Suprapubic skin (tissue), 4 donors: ENCODE data around the gene LRRC8C. TPM values are rescaled to one million over a fixed set of nuclear protein-coding genes. Genes with fewer than 3 reads are reported as not detected.
"Not testable (repeated sequence)": the region's sequence is repeated elsewhere in the genome, so short reads cannot be mapped to it uniquely, and the experiment has no call there.

Source experiments
- DNase-seq, 2 donors: peaks; one replicate each; pipeline ENCODE4 v3.0.0-alpha.2; 2019; ENCODE audit warnings: low spot score in 2 of 2
- H3K27ac ChIP-seq: fragments of 200-600 bp; sonication (generic); one replicate; pipeline ENCODE4 v1.5.1; 2019
- H3K27me3 ChIP-seq: fragments of 200-600 bp; sonication (generic); one replicate; pipeline ENCODE4 v1.5.1; 2019
- H3K36me3 ChIP-seq: fragments of 200-600 bp; sonication (generic); one replicate; pipeline ENCODE4 v1.5.1; 2019
- H3K4me1 ChIP-seq: fragments of 200-600 bp; sonication (generic); one replicate; pipeline ENCODE4 v1.5.1; 2019
- H3K4me3 ChIP-seq: fragments of 200-600 bp; sonication (generic); one replicate; pipeline ENCODE4 v1.5.1; 2019; ENCODE audit warnings: mild to moderate bottlenecking
- H3K9me3 ChIP-seq: fragments of 200-600 bp; sonication (generic); one replicate; pipeline ENCODE4 v1.5.1; 2019
- CTCF ChIP-seq, 2 donors: fragments of 200-600 bp in 1 of 2; fragments of 450-650 bp in 1 of 2; sonication (generic) in 1 of 2; IDR thresholded peaks; one replicate each; pipeline ENCODE4 v1.5.1; 2016 to 2019; ENCODE audit warnings: antibody characterized with exemption in 2 of 2, mild to moderate bottlenecking in 1 of 2, moderate library complexity in 1 of 2
- EP300 ChIP-seq: sonication (generic); formaldehyde crosslinking; IDR thresholded peaks from one replicate; pipeline ENCODE4 v1.6.1; 2017; ENCODE audit warnings: antibody characterized with exemption
- POLR2A ChIP-seq, 2 donors: fragments of 450-650 bp; IDR thresholded peaks; one replicate each; pipeline ENCODE4 v1.6.1; 2017; ENCODE audit warnings: antibody characterized with exemption in 2 of 2, mild to moderate bottlenecking in 2 of 2, moderate library complexity in 2 of 2
- POLR2AphosphoS5 ChIP-seq, 3 donors: sonication (generic); formaldehyde crosslinking; IDR thresholded peaks; one replicate each; pipeline ENCODE4 v1.6.1; 2017; ENCODE audit warnings: antibody characterized with exemption in 3 of 3
- WGBS: methylation state at CpG from one replicate; pipeline ENCODE4 v1.1.5; 2018; 5-methylcytosine and 5-hydroxymethylcytosine counted together
- total RNA-seq, 4 donors: library from RNA; depleted of rRNA; stranded (reverse); fragments of >200 nt; gene quantifications; one replicate each; pipeline ENCODE4 v1.1.0, GENCODE V29; 2016

LRRC8C gene
- total RNA-seq, 4 donors from 2014 or later, result 6.2 to 10.4 (median 9.1) TPM

DNA sequence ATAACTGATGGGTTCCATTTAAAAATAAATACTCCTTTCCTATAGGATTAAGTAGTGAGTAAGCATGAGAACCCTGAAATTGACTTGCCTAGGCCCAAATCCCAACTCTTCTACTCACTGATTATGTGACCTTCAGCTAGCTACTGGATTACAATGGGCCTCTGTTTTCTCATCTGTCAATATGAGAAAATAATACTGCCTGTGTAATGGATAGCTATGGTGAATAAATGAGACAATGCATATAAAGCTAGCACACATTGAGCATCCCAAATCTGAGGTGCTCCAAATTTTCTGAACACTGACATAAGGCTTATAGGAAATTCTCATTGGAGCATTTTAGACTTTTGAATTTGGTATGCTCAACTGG, 5.3 kb upstream of the LRRC8C start:
- no peaks in the 10 kb centered on the region for H3K9me3 ChIP-seq

GRCh38 chr1:89629146-89629545, 3.8 kb upstream of the LRRC8C start:
- Histone ChIP-seq H3K27me3 (no peaks in the 10 kb centered on the region), H3K36me3 (no peaks in the 10 kb centered on the region), H3K4me1 (peaks cover 26% of the 10 kb centered on the region), H3K4me3 (no peak overlapping the region), H3K9me3 (no peaks in the 10 kb centered on the region), H3K27ac (no peak overlapping the region)
- DNase-seq, result no peak
- 51% methylated on average over 2 of the region's 2 CpGs for WGBS
- TF ChIP-seq POLR2AphosphoS5 (IDR thresholded peaks at IDR 0.05) (no peak), EP300 (no peak), POLR2A (IDR thresholded peaks at IDR 0.05) (no peak), CTCF (IDR thresholded peaks at IDR 0.05) (no peak)

More for the DNA sequence above, 5.3 kb upstream of the LRRC8C start:
- no peaks in the 10 kb centered on the region for H3K27me3 ChIP-seq
- peaks cover 21% of the 10 kb centered on the region for H3K4me1 ChIP-seq
- no peak for DNase-seq
- no peaks in the 10 kb centered on the region for H3K36me3 ChIP-seq
- no peak overlapping the region for H3K4me3 ChIP-seq
- no peak for TF ChIP-seq POLR2AphosphoS5 (IDR thresholded peaks at IDR 0.05)
- no peak for TF ChIP-seq EP300
- no peak for TF ChIP-seq POLR2A (IDR thresholded peaks at IDR 0.05)
- no peak for TF ChIP-seq CTCF (IDR thresholded peaks at IDR 0.05)
- H3K27ac ChIP-seq, result no peak overlapping the region

- not testable (repeated sequence) for H3K4me3 ChIP-seq, H3K36me3 ChIP-seq, H3K9me3 ChIP-seq, H3K27me3 ChIP-seq, DNase-seq
- WGBS, result 90% methylated on average over 2 of the region's 2 CpGs
- Histone ChIP-seq H3K27ac (peak overlapping the region; percentile 34), H3K4me1 (peaks cover 30% of the 10 kb centered on the region)
These were observed 3.3 kb upstream of the LRRC8C start for GRCh38 chr1:89629600-89629999.

- 98% methylated on average over 3 of the region's 3 CpGs for WGBS
- peaks cover 30% of the 10 kb centered on the region for H3K4me1 ChIP-seq
These were observed 2.9 kb upstream of the LRRC8C start for GRCh38 chr1:89630048-89630447.

GRCh38 chr1:89631816-89632656, 884 bp upstream of the LRRC8C start:
- no peak for DNase-seq

More at GRCh38 chr1:89630048-89630447, 2.9 kb upstream of the LRRC8C start:
- TF ChIP-seq POLR2AphosphoS5 (IDR thresholded peaks at IDR 0.05) (no peak), POLR2A (IDR thresholded peaks at IDR 0.05) (no peak), EP300 (no peak), CTCF (IDR thresholded peaks at IDR 0.05) (no peak)
- H3K27ac ChIP-seq, result no peak overlapping the region
- DNase-seq, result no peak
- H3K9me3 ChIP-seq, result no peaks in the 10 kb centered on the region
- no peak overlapping the region for H3K4me3 ChIP-seq
- no peaks in the 10 kb centered on the region for H3K36me3 ChIP-seq
- no peaks in the 10 kb centered on the region for H3K27me3 ChIP-seq

DNA sequence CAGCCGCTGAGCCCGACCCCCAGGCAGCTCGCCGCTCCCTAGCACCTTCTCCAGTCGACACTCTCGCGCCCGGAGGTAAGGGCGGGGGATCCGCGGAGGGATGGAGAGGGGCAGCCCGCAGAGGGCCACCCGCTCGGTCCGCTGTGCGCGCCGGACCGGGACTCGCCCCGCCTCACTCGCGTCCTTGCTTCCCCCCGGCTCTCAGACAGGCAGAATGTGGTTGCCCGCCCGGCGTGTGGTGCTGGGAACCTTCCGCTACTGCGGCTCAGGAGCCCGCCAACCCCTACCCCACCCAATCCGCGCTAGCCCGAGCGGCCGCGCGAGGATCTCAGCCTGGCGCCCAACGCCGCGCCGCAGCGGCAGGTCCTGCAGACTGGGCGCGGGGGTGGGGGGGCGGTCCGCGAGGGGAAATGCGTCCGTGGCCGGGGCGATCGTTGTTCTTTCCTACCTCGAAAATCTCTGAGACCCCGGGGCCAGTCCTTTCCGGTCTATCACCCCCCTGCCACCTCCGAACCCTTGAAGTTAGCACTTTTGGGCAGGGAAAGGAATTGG, 404 bp downstream of the LRRC8C start:
- H3K4me3 ChIP-seq, result peak overlapping the region; percentile 73
- peak; percentile 75 to 81 for DNase-seq
- H3K27ac ChIP-seq, result peak overlapping the region; percentile 76
- TF ChIP-seq POLR2A (IDR thresholded peaks at IDR 0.05), result no peak
- TF ChIP-seq CTCF (IDR thresholded peaks at IDR 0.05), result no peak
- TF ChIP-seq EP300, result no peak
- TF ChIP-seq POLR2AphosphoS5 (IDR thresholded peaks at IDR 0.05), result no peak
- H3K4me1 ChIP-seq, result peaks cover 43% of the 10 kb centered on the region
- WGBS, result 0% methylated on average over 10 of the region's 57 CpGs
- H3K9me3 ChIP-seq, result no peaks in the 10 kb centered on the region
- H3K36me3 ChIP-seq, result no peaks in the 10 kb centered on the region
- no peaks in the 10 kb centered on the region for H3K27me3 ChIP-seq

More at GRCh38 chr1:89631816-89632656, 884 bp upstream of the LRRC8C start:
- Histone ChIP-seq H3K27me3 (no peaks in the 10 kb centered on the region), H3K4me3 (peak overlapping the region; percentile 73), H3K9me3 (no peaks in the 10 kb centered on the region), H3K36me3 (no peaks in the 10 kb centered on the region), H3K4me1 (peaks cover 44% of the 10 kb centered on the region), H3K27ac (peak overlapping the region; percentile 76)
- TF ChIP-seq POLR2AphosphoS5 (IDR thresholded peaks at IDR 0.05), result no peak
- TF ChIP-seq POLR2A (IDR thresholded peaks at IDR 0.05), result no peak
- WGBS, result 31% methylated on average over 19 of the region's 19 CpGs
